HEK293 (cell line): Measurements from ENCODE around the gene APOBEC3G.

Source experiments
- CTCF ChIP-seq: fragments of 450-650 bp; formaldehyde crosslinking; IDR thresholded peaks from 2 replicates; pipeline ENCODE4 v1.5.1; 2016; ENCODE audit warnings: missing biosample characterization, missing genetic modification characterization
- KLF7 ChIP-seq: fragments of 450-650 bp; formaldehyde crosslinking; IDR thresholded peaks from 2 replicates; pipeline ENCODE4 v1.5.1; 2016; ENCODE audit warnings: missing biosample characterization, missing genetic modification characterization, borderline replicate concordance
- MYNN ChIP-seq: fragments of 450-650 bp; formaldehyde crosslinking; IDR thresholded peaks from 2 replicates; pipeline ENCODE4 v1.5.1; 2016; ENCODE audit warnings: missing biosample characterization, missing genetic modification characterization, borderline replicate concordance
- PRDM6 ChIP-seq: fragments of 450-650 bp; formaldehyde crosslinking; IDR thresholded peaks from 2 replicates; pipeline ENCODE4 v1.5.1; 2017; ENCODE audit warnings: missing biosample characterization, missing genetic modification characterization
- RBAK ChIP-seq: fragments of 450-650 bp; formaldehyde crosslinking; IDR thresholded peaks from 2 replicates; pipeline ENCODE4 v1.5.1; 2016; ENCODE audit warnings: missing biosample characterization, missing genetic modification characterization
- TRIM28 ChIP-seq: IDR thresholded peaks from 2 replicates; pipeline ENCODE4 v1.6.1; 2011; ENCODE audit warnings: low read length, control low read depth, borderline replicate concordance
- YY1 ChIP-seq: fragments of 450-650 bp; formaldehyde crosslinking; IDR thresholded peaks from 2 replicates; pipeline ENCODE4 v1.5.1; 2018; ENCODE audit warnings: missing biosample characterization, missing genetic modification characterization
- ZNF10 ChIP-seq: fragments of 450-650 bp; formaldehyde crosslinking; IDR thresholded peaks from 2 replicates; pipeline ENCODE4 v1.5.1; 2017; ENCODE audit warnings: missing biosample characterization, missing genetic modification characterization
- ZNF248 ChIP-seq: fragments of 450-650 bp; formaldehyde crosslinking; IDR thresholded peaks from 2 replicates; pipeline ENCODE4 v1.5.1; 2017; ENCODE audit warnings: missing biosample characterization, missing genetic modification characterization
- ZNF292 ChIP-seq: fragments of 450-650 bp; formaldehyde crosslinking; IDR thresholded peaks from 2 replicates; pipeline ENCODE4 v1.5.1; 2016; ENCODE audit warnings: low read depth, missing biosample characterization, missing genetic modification characterization, borderline replicate concordance
- ZNF311 ChIP-seq: fragments of 450-650 bp; formaldehyde crosslinking; IDR thresholded peaks from 2 replicates; pipeline ENCODE4 v1.5.1; 2017; ENCODE audit warnings: missing biosample characterization, missing genetic modification characterization, borderline replicate concordance
- ZNF555 ChIP-seq: fragments of 450-650 bp; formaldehyde crosslinking; conservative IDR thresholded peaks from 2 replicates; pipeline ENCODE4 v1.5.1; 2017; ENCODE audit warnings: missing biosample characterization, mild to moderate bottlenecking, missing genetic modification characterization, inconsistent platforms
- ZNF701 ChIP-seq: fragments of 450-650 bp; formaldehyde crosslinking; IDR thresholded peaks from 2 replicates; pipeline ENCODE4 v1.5.1; 2016; ENCODE audit warnings: missing biosample characterization, missing genetic modification characterization

- TF ChIP-seq RBAK (tag by site-specific recombination), result no peak
- no peak for TF ChIP-seq PRDM6 (tag by site-specific recombination)
- no peak for TF ChIP-seq YY1
- TF ChIP-seq KLF7 (tag by site-specific recombination), result no peak
- TF ChIP-seq ZNF292 (tag by site-specific recombination), result no peak
- no peak for TF ChIP-seq ZNF10 (tag by site-specific recombination)
- TF ChIP-seq ZNF701 (tag by site-specific recombination), result no peak
- TF ChIP-seq ZNF311, result no peak
- TF ChIP-seq ZNF555 (tag by site-specific recombination), result no peak
- TF ChIP-seq CTCF, result no peak
- no peak for TF ChIP-seq MYNN
- TF ChIP-seq ZNF248 (tag by site-specific recombination), result no peak
- TF ChIP-seq TRIM28, result no peak
Measured at GRCh38 chr22:39088685-39089032, 11.6 kb downstream of the APOBEC3G start.
